ENCODE measurements around the gene LAMB1. TPM values are rescaled to one million over a fixed set of nuclear protein-coding genes. Genes with fewer than 3 reads are reported as not detected.
"Not testable (repeated sequence)": the region's sequence is repeated elsewhere in the genome, so short reads cannot be mapped to it uniquely, and the experiment has no call there.

Gene LAMB1
- polyA plus RNA-seq (ENCODE audit: insufficient read length in 4 of 4), result 100 to 1,000 TPM; 638 to 817 (median 677) TPM

GRCh38 chr7:108002726-108003598, at the start of gene LAMB1:
Gene LAMB1, minus strand, starts transcription at chr7:108003161. Its CDS starts 276 bp downstream, at chr7:108002885.
- peak in 1 of 4 donors; percentile 51 for DNase-seq (ENCODE audit: low read depth in 4 of 4, low spot score in 3 of 4)

DNA sequence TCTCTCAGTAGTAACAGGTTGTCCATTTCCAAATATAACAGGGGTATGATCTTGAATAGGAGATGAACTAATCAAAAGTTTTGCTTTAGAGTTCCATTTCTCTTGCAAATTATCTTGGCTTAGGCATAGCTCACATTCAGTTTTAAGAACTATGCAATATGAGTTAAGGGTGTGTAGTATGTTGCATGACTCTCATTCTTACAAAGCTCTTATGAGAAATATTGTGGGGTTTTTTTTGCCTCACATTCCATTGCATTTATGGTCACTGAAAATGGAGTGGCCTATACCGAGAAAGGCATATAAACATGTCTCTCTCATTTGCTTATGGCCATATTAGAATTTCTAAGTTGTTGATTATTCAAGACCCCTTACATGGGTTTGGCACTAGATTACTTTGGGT, 48.5 kb upstream of the LAMB1 start:
- no peak for DNase-seq (ENCODE audit: low read depth in 4 of 4, low spot score in 3 of 4)

DNA sequence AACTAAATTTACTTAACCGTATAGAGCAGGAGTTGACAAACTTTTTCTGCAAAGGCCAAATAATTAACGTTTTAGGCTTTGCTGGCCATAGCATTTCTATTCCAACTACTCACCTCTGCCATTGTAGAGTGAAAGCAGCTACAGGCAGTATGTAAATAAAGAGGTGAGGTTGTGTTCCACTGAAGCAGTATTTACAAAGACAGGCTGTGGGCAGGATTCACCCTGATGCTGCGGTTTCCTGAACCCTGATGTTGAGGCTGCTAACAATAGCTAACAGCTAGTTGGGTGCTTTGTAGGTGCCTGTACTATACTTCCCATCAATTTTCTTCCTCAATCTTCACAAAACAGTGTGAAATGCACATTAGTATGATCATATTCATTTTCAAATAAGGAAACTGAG, 47.0 kb upstream of the LAMB1 start:
- no peak for DNase-seq (ENCODE audit: low read depth in 4 of 4, low spot score in 3 of 4)

DNA sequence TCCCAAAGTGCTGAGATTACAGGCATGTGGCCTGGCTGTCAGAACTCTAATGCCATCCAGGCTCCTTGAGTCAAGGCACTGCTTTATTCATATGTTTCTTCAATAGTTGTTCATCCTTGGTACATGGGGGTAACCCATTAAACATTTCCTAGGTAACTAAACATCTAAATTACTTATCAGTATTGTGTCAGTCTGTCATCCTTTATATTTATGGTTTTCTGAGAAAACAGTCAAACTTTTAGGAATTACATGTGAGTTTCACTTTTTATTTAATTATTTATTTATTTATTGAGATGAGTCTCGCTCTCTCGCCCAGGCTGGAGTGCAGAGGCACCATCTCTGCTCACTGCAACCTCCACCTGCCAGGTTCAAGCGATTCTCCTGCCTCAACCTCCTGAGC, 45.5 kb upstream of the LAMB1 start:
- DNase-seq (ENCODE audit: low read depth in 4 of 4, low spot score in 3 of 4), result no peak

GRCh38 chr7:108046952-108047506, 44.1 kb upstream of the LAMB1 start:
- no peak for DNase-seq (ENCODE audit: low read depth in 4 of 4, low spot score in 3 of 4)

GRCh38 chr7:108045669-108046068, 42.7 kb upstream of the LAMB1 start:
- DNase-seq (ENCODE audit: low read depth in 4 of 4, low spot score in 3 of 4), result no peak

GRCh38 chr7:108045154-108045553, 42.2 kb upstream of the LAMB1 start:
- no peak for DNase-seq (ENCODE audit: low read depth in 4 of 4, low spot score in 3 of 4)

DNA sequence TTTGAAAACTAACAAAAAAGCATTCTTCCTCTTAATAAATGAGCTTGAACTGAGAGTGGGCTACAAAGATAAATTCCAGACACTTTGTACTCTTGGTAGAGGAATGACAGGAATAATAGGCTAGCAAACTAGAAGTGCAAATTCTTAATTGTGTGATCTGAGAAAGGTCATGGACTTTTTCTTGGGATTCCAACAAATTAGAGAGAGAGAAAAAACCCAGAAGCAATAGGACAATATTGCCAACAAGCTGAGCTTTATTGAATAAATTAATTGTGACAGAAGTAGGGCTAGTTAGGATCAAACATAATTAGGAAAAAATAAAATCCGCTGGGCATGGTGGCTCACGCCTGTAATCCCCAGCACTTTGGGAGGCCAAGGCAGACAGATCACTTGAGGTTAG, 41.4 kb upstream of the LAMB1 start:
- DNase-seq (ENCODE audit: low read depth in 4 of 4, low spot score in 3 of 4), result no peak

- DNase-seq (ENCODE audit: low read depth in 4 of 4, low spot score in 3 of 4), result no peak
Measured at GRCh38 chr7:108038986-108039385, 36.0 kb upstream of the LAMB1 start.

- DNase-seq (ENCODE audit: low read depth in 4 of 4, low spot score in 3 of 4), result no peak
Measured at GRCh38 chr7:108037741-108038140, 34.8 kb upstream of the LAMB1 start.

- no peak for DNase-seq (ENCODE audit: low read depth in 4 of 4, low spot score in 3 of 4)
Measured at GRCh38 chr7:108037140-108037539, 34.2 kb upstream of the LAMB1 start.

GRCh38 chr7:108034586-108034985, 31.6 kb upstream of the LAMB1 start:
- DNase-seq (ENCODE audit: low read depth in 4 of 4, low spot score in 3 of 4), result no peak

DNA sequence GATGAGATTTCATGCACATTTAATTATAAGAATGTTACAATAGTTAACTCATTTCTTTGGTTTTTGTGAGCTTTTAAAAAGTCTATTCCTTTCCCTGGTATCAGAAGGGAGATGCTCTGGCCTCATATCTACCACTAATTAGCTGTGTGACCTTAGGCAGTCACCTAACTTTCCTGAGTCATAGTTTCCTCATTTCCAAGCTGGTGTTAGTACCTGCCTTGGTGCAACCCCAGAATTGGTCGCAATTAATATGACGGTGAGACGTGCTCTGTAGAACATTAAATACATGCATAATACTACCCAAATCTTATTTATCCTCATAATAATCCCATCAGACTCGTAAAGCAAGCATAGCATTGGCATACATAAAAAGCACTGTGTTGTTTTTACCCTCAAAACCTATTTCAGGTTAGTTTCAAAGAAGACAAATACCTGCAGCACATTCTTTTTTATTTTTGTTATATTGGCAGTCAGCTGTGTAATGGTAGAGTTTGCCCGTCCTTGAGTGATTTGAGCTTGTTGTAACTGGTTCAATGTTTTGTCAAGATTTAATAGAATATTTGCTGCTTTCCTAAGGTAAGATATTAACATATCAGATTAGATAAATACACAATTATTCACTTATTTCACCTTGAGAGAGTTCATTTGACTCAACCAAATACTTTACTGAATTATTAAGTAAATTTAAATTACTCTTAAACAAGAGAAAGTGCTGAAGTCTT, 31.0 kb upstream of the LAMB1 start:
- no peak for DNase-seq (ENCODE audit: low read depth in 4 of 4, low spot score in 3 of 4)

DNA sequence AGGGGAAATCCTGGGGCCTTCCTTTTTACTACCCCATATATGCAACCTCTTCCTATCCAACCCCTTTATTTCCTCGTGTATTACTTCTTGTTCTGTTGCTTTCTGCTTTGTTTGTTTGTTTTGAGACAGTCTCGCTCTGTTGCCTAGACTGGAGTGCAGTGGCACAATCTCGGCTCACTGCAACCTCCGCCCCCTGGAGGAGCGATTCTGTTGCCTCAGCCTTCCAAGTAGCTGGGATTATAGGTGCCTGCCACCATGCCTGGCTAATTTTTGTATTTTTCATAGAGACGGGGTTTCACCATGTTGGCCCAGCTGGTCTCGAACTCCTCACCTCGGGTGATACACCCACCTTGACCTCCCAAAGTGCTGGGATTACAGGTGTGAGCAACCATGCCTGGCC, 30.3 kb upstream of the LAMB1 start:
- not testable (repeated sequence) for DNase-seq (ENCODE audit: low read depth in 4 of 4, low spot score in 3 of 4)

- no peak for DNase-seq (ENCODE audit: low read depth in 4 of 4, low spot score in 3 of 4)
Measured at GRCh38 chr7:108030516-108030915, 27.6 kb upstream of the LAMB1 start.

- no peak for DNase-seq (ENCODE audit: low read depth in 4 of 4, low spot score in 3 of 4)
Measured at GRCh38 chr7:108029034-108029433, 26.1 kb upstream of the LAMB1 start.

- no peak for DNase-seq (ENCODE audit: low read depth in 4 of 4, low spot score in 3 of 4)
Measured at GRCh38 chr7:108028111-108028510, 25.1 kb upstream of the LAMB1 start.

- no peak for DNase-seq (ENCODE audit: low read depth in 4 of 4, low spot score in 3 of 4)
Measured at GRCh38 chr7:108027239-108027638, 24.3 kb upstream of the LAMB1 start.

GRCh38 chr7:108026647-108027046, 23.7 kb upstream of the LAMB1 start:
- DNase-seq (ENCODE audit: low read depth in 4 of 4, low spot score in 3 of 4), result no peak

- DNase-seq (ENCODE audit: low read depth in 4 of 4, low spot score in 3 of 4), result no peak
Measured at GRCh38 chr7:108026116-108026515, 23.2 kb upstream of the LAMB1 start.

- no peak for DNase-seq (ENCODE audit: low read depth in 4 of 4, low spot score in 3 of 4)
Measured at GRCh38 chr7:108024538-108024937, 21.6 kb upstream of the LAMB1 start.

DNA sequence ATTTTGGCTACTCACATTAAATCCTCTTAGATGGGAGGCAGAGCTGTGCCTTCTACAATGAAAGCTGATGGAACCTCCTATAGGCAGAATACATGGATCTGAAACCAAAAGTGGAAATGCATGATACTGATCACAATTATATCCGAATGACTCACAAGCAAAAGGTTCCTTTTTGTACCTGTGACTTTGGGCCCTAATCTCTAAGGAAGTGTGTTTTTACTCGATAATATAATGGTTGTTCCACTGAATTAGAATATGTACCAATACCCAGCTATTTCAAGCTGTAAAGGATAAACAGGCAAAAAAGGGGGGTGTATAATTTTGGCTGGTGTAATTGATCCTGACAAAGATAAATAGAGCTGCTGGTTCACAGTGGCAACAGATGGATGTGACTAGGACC, 17.6 kb upstream of the LAMB1 start:
- DNase-seq (ENCODE audit: low read depth in 4 of 4, low spot score in 3 of 4), result no peak

Measured in left renal pelvis (tissue), 4 donors.